ENCODE data around the gene UBXN6.

Gene UBXN6

GRCh38 chr19:4449022-4449638 lies 8.5 kb downstream of the UBXN6 start:
- H3K4me3 ChIP-seq (replicated peaks; ENCODE audit: low read depth, low read length): no peak overlapping the region
- no peak for TF ChIP-seq CTCF (IDR thresholded peaks at IDR 0.05; ENCODE audit: low read length, missing control alignments)
- no peak for DNase-seq (ENCODE audit: low read depth)

DNA sequence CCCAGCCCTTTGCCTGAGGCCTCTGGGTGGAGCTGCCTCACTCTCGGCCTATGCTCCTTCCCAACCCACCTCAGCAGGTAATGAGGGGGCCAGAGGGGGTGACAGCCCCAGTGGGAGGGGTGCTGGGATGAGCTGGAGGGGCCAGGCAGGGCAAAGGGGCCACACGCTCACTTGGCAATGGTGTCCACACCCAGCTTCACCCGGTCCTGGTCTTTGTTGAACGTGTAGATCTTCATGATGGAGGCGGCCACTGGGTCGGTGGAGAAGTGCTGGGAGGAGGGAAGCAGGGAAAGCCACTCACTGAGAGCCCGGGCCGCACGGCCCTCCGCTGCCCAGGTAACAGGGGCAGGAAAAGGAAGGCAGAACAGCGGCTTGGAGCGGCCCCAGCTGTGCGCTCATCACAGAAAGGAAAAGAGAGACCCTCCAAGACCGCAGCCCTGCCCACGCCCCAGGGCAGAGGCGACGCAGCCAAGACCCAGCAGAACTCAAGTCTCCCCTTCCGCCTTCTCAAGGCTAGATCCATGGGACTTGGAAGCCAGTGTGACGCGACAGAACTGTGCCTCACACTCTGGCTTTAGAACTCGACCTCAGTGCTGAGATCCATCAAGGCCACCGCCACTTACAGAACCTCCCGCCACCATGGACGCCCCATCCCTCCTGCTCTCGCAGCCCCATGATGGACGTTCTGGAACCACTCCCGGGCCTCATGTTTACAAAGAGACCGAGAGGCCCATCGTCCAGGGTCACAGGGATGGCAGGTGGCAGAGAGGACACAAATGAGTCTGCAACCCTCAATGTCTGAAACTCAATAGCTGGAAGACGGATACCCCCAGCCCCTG lies 9.2 kb downstream of the UBXN6 start:
- H3K4me3 ChIP-seq (replicated peaks; ENCODE audit: low read depth, low read length): no peak overlapping the region
- no peak for TF ChIP-seq CTCF (IDR thresholded peaks at IDR 0.05; ENCODE audit: low read length, missing control alignments)
- no peak for DNase-seq (ENCODE audit: low read depth)

- DNase-seq (ENCODE audit: low read depth): no peak
- TF ChIP-seq CTCF (IDR thresholded peaks at IDR 0.05; ENCODE audit: low read length, missing control alignments): no peak
- H3K4me3 ChIP-seq (replicated peaks; ENCODE audit: low read depth, low read length): no peak overlapping the region
Measured at GRCh38 chr19:4447327-4448146, 10.1 kb downstream of the UBXN6 start.

GRCh38 chr19:4446704-4447200 lies 10.8 kb downstream of the UBXN6 start:
- H3K4me3 ChIP-seq (replicated peaks; ENCODE audit: low read depth, low read length): no peak overlapping the region
- no peak for DNase-seq (ENCODE audit: low read depth)

GRCh38 chr19:4445963-4446703 lies 11.5 kb downstream of the UBXN6 start:
- H3K4me3 ChIP-seq (replicated peaks; ENCODE audit: low read depth, low read length): no peak overlapping the region
- TF ChIP-seq CTCF (IDR thresholded peaks at IDR 0.05; ENCODE audit: low read length, missing control alignments): no peak
- no peak for DNase-seq (ENCODE audit: low read depth)

More at GRCh38 chr19:4446704-4447200, 10.8 kb downstream of the UBXN6 start:
- TF ChIP-seq CTCF (IDR thresholded peaks at IDR 0.05; ENCODE audit: low read length, missing control alignments): no peak

Measured in fibroblast of pulmonary artery (primary cell).